Stomach smooth muscle (tissue), 2 donors: ENCODE measurements around the gene METTL17.
"Not testable (repeated sequence)": the region's sequence is repeated elsewhere in the genome, so short reads cannot be mapped to it uniquely, and the experiment has no call there.

Source experiments
- H3K27ac ChIP-seq: one replicate; pipeline ENCODE4 v1.7.0; 2013; ENCODE audit warnings: mild to moderate bottlenecking, low read length, inconsistent platforms
- H3K27me3 ChIP-seq, 2 donors: one replicate each; pipeline ENCODE4 v1.7.0; 2013; ENCODE audit warnings: low read length in 2 of 2; ENCODE audit not compliant: insufficient read depth in 2 of 2, control insufficient read depth in 1 of 2
- H3K36me3 ChIP-seq, 2 donors: one replicate each; pipeline ENCODE4 v1.7.0; 2013; ENCODE audit warnings: low read length in 2 of 2; ENCODE audit not compliant: control insufficient read depth in 2 of 2, insufficient read depth in 2 of 2
- H3K4me1 ChIP-seq: one replicate; pipeline ENCODE4 v1.7.0; 2013; ENCODE audit warnings: low read length; ENCODE audit not compliant: control insufficient read depth, insufficient read depth
- H3K4me3 ChIP-seq, 2 donors: one replicate each; pipeline ENCODE4 v1.7.0; 2013; ENCODE audit warnings: low read length in 2 of 2
- H3K9ac ChIP-seq, 2 donors: one replicate each; pipeline ENCODE4 v1.7.0; 2013; ENCODE audit warnings: low read length in 2 of 2, mild to moderate bottlenecking in 1 of 2
- H3K9me3 ChIP-seq, 2 donors: one replicate each; pipeline ENCODE4 v1.7.0; 2013; ENCODE audit warnings: low read length in 2 of 2; ENCODE audit not compliant: control insufficient read depth in 2 of 2
- donor health status: healthy.
- donor health status: Pancreatic carcinoma.

METTL17 gene

DNA sequence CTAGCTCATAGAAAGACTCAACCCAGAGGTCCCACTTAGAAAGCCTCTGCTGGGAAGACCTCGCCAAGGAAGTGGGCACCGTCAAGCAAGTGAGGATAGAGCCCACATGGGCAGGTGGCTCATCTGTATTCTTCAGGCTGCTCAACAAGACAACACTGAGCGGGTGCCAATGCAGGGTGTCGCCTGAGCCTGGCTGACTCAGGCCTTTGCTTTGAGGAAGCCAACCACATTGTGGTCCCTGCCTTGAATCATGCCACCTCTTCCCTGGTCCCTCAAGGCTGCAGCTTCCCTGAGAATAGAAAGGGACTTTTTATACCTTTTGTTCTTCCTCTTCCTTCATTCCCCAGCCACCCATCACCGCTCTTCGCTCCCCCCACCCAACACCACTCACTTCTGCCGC lies 47.0 kb downstream of the METTL17 start:
- Histone ChIP-seq H3K36me3 (no peaks in the 10 kb centered on the region), H3K9me3 (no peaks in the 10 kb centered on the region), H3K4me3 (no peak overlapping the region), H3K27ac (no peak overlapping the region), H3K9ac (no peak overlapping the region), H3K4me1 (peaks cover 25% of the 10 kb centered on the region), H3K27me3 (no peaks in the 10 kb centered on the region)

DNA sequence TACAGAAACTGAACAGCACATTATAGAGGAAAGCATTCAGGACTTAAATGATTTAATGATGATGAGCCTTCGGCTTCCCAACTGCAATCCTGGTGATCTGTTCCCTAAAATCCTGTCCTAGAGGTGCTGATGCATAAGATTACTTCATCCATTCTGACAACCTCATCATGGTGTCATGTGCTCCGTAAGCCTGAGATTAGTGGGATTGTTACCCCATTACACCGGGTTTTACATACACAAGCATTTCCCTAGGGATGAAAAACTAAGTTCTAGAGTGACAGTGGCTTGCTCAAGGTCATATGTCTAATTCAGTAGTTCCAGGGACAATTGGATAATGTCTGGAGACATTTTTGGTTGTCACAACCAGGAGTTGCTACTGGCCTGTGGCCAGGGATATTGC lies 47.4 kb downstream of the METTL17 start:
- Histone ChIP-seq H3K27ac (no peak overlapping the region), H3K4me1 (peaks cover 25% of the 10 kb centered on the region)

DNA sequence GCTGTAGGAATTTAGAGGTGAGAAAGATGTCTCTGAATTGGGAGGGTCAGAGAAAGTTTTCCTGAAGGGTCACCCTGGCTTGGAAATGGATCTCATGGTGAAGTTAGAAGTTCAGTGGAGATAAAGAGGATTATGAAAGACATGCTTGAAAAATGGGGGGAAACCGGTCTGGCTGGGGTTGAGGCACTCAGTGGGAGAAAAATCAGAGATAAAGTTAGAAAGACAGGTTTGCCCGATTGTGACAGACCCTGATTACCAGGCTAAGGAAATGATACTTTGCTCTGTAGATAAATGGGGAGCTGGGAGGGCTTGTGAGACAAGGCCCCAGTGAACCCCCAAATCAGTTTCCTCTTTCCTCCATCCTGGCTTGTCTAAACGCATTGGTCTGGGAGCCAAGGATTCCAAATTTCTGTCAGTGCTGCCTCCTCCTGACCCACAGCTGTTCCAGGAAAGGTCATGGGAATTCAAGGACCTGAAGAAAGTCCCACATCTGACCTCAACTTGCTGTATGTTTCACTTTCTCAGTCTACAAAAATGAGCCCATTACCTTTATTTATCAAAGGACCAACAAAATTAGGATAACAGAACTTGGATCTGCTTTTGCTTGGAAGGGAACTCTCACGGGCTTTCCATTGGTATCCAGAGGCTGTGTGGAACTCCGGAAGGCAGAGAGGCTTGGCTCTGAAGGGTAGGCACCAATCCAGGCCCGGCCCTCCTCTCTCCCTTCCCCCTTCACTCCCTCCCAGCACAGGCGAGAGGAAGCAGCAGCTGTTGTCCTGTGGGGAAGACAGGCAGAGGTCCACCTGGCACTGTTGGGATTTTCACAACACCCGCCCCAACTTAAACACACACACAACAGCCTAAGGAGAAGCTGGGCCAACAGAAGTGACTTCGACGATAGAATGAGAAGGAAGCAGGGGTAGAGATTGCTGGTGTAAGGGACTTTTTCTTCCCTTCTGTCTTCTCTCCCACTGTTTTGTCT lies 49.0 kb downstream of the METTL17 start:
- Histone ChIP-seq H3K36me3 (no peaks in the 10 kb centered on the region), H3K9me3 (no peaks in the 10 kb centered on the region), H3K27me3 (no peaks in the 10 kb centered on the region), H3K9ac (peak overlapping the region; percentile 12 to 47), H3K27ac (peak overlapping the region; percentile 81), H3K4me1 (peaks cover 20% of the 10 kb centered on the region), H3K4me3 (peak overlapping the region; percentile 29 to 57)

More for the DNA sequence above, 47.4 kb downstream of the METTL17 start:
- H3K36me3 ChIP-seq, result no peaks in the 10 kb centered on the region
- H3K9ac ChIP-seq, result no peak overlapping the region
- no peaks in the 10 kb centered on the region for H3K9me3 ChIP-seq
- no peak overlapping the region for H3K4me3 ChIP-seq
- no peaks in the 10 kb centered on the region for H3K27me3 ChIP-seq

DNA sequence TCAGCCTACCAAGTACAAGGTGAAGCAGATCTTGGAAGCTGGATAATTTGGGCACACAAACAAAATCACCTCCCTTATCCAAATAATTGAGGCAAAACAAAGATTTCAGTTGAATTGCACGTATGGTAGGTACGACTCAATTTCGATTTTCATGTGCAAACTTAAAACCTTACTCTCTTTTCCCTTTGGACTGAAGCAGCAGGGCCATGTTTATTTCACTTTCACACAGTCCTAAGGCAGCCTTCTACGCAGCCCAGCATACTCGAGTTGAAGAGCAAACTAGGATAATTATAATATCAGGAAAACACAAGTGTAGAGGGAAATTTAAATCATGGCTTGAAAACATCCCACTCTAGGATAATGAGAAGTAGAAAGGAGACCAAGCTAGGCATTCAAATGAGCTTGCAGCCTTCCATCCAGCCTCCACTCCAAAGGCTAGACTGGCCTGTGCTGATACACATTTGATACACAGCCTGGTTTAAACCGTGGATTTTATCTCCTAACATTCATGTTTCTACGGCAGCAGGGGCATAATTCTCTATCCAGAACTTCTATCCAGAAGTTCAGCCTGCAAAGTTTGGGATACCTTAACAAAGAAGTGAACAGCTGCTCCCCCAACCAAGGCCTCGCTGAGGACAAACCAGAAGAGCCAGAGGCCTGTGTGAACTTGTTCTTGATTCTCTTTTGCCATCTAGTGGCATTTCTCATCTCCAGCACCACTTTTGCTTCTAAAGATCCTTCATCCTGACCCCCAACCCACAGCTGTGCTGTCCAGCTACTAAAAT lies 50.0 kb downstream of the METTL17 start:
- Histone ChIP-seq H3K9ac (peak overlapping the region; percentile 12 to 51), H3K36me3 (no peaks in the 10 kb centered on the region), H3K9me3 (no peaks in the 10 kb centered on the region), H3K4me3 (peak overlapping the region; percentile 29 to 57), H3K4me1 (peaks cover 20% of the 10 kb centered on the region), H3K27me3 (peaks cover 0 to 3% of the 10 kb centered on the region in 2 donors), H3K27ac (peak overlapping the region; percentile 81)

DNA sequence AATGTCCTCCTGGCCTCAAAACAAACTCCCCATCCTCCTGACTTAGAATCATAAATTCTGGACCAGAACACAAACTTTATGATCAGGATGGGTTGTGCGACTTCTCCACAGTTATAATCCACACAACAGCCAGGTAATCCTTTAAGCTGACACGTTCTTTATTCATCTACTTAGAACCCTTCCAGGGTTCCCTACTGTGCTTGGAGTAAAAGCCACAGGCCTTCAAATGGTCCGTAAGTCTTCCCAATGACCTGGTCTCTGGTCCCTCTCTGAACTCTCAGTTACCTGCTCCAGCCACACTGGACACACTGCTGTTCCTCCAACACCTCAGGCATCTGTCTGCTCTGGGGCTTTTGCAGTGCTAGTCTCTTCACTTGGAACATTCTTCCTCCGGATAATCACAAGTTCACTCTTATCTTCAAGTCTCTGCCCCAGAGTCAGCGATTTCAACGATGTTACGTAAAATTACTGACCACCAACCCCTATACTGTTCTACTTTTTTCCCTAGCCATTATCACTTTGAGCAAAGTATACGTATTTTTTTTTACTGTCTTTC lies 50.7 kb downstream of the METTL17 start:
- Histone ChIP-seq H3K27me3 (peaks cover 0 to 3% of the 10 kb centered on the region in 2 donors), H3K4me3 (no peak overlapping the region), H3K4me1 (peaks cover 20% of the 10 kb centered on the region), H3K9ac (no peak overlapping the region), H3K9me3 (no peaks in the 10 kb centered on the region), H3K36me3 (no peaks in the 10 kb centered on the region), H3K27ac (no peak overlapping the region)

DNA sequence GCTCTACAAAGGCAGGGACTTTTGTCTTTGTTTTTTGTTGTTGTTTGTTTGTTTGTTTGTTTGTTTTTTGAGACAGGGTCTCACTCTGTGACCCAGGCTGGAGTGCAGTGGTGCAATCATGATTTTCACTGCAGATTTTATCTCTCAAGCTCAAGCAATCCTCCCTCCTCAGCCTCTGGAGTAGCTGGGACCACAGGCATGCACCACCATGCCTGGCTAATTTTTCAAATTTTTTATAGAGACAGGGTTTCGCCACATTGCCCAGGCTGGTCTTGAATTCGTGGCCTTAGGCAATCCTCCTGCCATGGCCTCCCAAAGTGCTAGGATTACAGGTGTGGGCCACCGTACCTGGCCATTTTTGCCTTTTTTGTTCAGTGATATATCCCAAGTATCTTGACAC lies 51.2 kb downstream of the METTL17 start:
- H3K27ac ChIP-seq, H3K9me3 ChIP-seq, H3K36me3 ChIP-seq, H3K27me3 ChIP-seq, H3K4me3 ChIP-seq, H3K9ac ChIP-seq: not testable (repeated sequence)
- peaks cover 20% of the 10 kb centered on the region for H3K4me1 ChIP-seq

DNA sequence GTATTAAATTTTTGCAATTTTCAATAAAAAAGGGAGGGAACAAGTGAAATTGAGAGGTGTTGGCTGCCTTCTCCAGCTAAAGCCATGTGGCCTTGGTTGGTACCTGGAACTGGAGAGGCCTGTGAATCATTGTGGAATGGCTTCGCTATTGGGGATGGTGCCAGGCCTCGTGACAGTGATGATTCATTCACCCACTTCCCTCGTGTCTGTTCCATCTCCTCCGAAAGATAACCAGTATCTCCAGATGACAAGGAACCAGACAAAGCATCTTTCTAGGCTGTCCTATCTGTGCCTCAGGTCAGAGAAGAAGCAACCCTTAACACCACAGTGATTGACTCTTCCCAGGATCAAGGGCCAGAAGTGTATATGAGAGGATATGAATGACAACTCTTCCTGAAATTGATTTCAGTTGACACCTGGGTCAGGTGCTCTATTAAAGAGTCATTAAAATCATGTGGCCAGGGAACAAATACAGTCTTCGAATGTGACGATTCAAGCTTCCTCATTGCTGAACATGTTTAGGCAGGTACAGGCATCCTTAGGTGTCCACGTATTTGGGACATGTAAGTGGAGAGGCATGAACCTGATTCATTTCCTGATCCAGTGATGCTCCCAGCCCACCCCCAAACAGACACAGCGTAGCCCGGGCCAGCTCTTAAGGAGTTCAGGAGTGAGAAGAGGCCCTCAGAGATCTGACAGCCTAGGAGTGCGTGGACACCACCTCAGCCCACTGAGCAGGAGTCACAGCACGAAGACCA lies 52.1 kb downstream of the METTL17 start, which contains the start of gene RNASE7:
Gene RNASE7 (plus strand): TSS at position 687 of the 758 bp plus-strand sequence. CDS start 631 bp downstream, outside the sequence.
- no peaks in the 10 kb centered on the region for H3K36me3 ChIP-seq
- H3K9me3 ChIP-seq, result no peaks in the 10 kb centered on the region
- H3K4me1 ChIP-seq, result peaks cover 18% of the 10 kb centered on the region
- no peak within 1 kb of the TSS for H3K27ac ChIP-seq
- peaks cover 0 to 3% of the 10 kb centered on the region in 2 donors for H3K27me3 ChIP-seq
- no peak within 1 kb of the TSS for H3K4me3 ChIP-seq
- no peak within 1 kb of the TSS for H3K9ac ChIP-seq

DNA sequence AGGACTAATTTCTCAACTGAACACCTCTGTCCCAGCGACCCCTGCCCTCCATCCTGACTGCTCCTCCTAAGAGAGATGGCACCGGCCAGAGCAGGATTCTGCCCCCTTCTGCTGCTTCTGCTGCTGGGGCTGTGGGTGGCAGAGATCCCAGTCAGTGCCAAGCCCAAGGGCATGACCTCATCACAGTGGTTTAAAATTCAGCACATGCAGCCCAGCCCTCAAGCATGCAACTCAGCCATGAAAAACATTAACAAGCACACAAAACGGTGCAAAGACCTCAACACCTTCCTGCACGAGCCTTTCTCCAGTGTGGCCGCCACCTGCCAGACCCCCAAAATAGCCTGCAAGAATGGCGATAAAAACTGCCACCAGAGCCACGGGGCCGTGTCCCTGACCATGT lies 53.1 kb downstream of the METTL17 start:
- H3K9ac ChIP-seq, result no peak overlapping the region
- H3K27me3 ChIP-seq, result peaks cover 0 to 3% of the 10 kb centered on the region in 2 donors
- no peaks in the 10 kb centered on the region for H3K9me3 ChIP-seq
- H3K4me1 ChIP-seq, result peaks cover 18% of the 10 kb centered on the region
- H3K4me3 ChIP-seq, result no peak overlapping the region
- no peak overlapping the region for H3K27ac ChIP-seq
- H3K36me3 ChIP-seq, result no peaks in the 10 kb centered on the region

DNA sequence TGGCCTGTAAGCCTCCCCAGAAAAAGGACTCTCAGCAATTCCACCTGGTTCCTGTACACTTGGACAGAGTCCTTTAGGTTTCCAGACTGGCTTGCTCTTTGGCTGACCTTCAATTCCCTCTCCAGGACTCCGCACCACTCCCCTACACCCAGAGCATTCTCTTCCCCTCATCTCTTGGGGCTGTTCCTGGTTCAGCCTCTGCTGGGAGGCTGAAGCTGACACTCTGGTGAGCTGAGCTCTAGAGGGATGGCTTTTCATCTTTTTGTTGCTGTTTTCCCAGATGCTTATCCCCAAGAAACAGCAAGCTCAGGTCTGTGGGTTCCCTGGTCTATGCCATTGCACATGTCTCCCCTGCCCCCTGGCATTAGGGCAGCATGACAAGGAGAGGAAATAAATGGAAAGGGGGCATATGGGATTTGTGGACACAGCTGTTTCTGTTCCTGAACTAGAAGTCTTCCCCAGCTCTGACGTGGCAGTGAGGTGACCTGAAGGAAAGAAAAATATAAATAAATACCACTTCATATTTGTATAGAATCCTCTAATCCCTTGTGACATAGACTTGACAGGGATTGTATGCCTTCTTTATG lies 53.7 kb downstream of the METTL17 start:
- Histone ChIP-seq H3K27me3 (peaks cover 0 to 3% of the 10 kb centered on the region in 2 donors), H3K4me3 (no peak overlapping the region), H3K9me3 (no peaks in the 10 kb centered on the region), H3K36me3 (no peaks in the 10 kb centered on the region), H3K4me1 (peaks cover 15% of the 10 kb centered on the region), H3K27ac (no peak overlapping the region), H3K9ac (no peak overlapping the region)
